HFF-Myc (cell line): Measurements from ENCODE around the gene NRCAM.

Experiments
- DNase-seq: peaks from one replicate; pipeline ENCODE4 v3.0.0-alpha.2; 2011; ENCODE audit warnings: low read depth; ENCODE audit errors: extremely low read depth
- H3K4me3 ChIP-seq: replicated peaks from 2 replicates; pipeline ENCODE4 v1.5.1; 2011; ENCODE audit warnings: low read depth, mild to moderate bottlenecking, control low read depth, low read length
- TF ChIP-seq, protein P1 (sequence below): IDR thresholded peaks from 2 replicates; pipeline ENCODE4 v1.5.1; 2012; ENCODE audit warnings: mild to moderate bottlenecking, low read depth, low read length, control low read depth; ENCODE audit errors: missing control alignments

The NRCAM gene

DNA sequence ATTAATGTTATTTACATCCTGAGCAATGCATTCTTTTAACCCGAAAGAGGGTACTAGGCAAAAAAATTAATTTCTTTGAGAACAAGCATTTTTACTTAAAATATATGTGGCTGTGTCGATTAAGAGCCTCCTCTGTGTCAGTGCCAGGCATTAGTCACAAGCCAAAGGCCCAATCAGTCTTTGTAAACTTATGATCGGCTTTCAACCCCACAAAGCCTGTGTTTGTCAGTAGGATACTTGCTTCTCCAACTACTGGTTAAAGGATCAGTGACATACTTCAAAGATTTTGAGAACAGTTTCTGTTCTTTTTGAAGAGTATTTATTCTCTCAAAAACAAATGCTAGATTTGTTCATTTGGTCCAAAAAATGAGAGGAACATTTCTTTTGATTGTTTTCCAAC, 159.3 kb downstream of the NRCAM start:
- TF ChIP-seq, protein P1, sequence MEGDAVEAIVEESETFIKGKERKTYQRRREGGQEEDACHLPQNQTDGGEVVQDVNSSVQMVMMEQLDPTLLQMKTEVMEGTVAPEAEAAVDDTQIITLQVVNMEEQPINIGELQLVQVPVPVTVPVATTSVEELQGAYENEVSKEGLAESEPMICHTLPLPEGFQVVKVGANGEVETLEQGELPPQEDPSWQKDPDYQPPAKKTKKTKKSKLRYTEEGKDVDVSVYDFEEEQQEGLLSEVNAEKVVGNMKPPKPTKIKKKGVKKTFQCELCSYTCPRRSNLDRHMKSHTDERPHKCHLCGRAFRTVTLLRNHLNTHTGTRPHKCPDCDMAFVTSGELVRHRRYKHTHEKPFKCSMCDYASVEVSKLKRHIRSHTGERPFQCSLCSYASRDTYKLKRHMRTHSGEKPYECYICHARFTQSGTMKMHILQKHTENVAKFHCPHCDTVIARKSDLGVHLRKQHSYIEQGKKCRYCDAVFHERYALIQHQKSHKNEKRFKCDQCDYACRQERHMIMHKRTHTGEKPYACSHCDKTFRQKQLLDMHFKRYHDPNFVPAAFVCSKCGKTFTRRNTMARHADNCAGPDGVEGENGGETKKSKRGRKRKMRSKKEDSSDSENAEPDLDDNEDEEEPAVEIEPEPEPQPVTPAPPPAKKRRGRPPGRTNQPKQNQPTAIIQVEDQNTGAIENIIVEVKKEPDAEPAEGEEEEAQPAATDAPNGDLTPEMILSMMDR: no peak
- no peak for DNase-seq
- no peak overlapping the region for H3K4me3 ChIP-seq

- TF ChIP-seq, protein P1: no peak
- no peak for DNase-seq
- H3K4me3 ChIP-seq: no peak overlapping the region
Measured at GRCh38 chr7:108294595-108294994, 161.6 kb downstream of the NRCAM start.

GRCh38 chr7:108293149-108293612, 163.1 kb downstream of the NRCAM start:
- no peak for DNase-seq
- TF ChIP-seq, protein P1: no peak
- H3K4me3 ChIP-seq: no peak overlapping the region

DNA sequence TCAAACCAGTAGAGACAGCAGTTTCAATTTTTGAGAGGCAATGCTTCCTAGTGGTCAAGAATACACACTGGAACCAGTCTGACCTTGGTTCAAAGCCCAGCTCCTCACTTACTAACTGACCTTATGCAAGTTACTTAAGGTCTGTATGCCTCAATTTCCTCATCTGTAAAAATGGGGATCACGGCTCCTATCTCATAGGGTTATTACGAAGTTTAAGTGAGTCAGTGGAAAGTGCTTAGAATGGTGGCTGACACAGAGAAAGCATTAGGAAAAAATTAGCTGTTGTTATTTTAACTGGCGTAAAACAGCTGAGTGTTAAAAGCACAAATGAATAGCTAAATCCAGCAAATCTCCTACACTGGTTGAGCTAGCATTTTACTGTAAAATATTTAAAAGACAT, 163.7 kb downstream of the NRCAM start:
- no peak overlapping the region for H3K4me3 ChIP-seq
- TF ChIP-seq, protein P1: no peak
- DNase-seq: no peak

DNA sequence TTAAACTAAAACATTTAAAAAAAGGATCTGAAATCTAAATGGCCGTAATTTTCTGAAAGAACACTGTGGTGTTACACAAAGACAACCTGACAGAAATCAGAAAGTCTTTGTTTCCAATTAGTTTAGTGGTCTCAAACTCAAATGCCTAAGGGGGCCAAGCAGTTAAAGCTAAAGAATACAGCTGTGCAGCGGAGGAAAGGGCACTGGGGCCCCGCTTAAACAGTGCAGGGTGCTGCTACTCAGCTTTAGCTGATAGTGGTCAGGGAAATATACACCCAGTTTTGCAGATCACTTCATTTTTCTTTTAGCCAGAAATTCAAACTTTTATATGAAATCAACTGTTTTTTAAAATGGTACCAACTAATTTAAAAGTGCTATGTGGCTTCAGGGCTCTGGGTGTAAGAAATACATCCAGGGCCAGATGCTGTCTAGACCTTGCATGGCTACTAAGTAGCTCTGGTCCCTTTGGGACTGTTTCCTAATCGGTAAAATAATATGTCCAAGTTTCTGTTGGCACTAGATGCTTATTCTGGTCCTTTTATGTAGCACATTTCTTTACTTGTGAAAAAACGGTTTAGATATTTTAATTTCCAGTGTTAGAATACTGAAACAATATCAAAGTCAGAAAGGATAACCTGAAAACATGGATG, 164.3 kb downstream of the NRCAM start:
- DNase-seq: no peak
- TF ChIP-seq, protein P1: no peak
- no peak overlapping the region for H3K4me3 ChIP-seq

GRCh38 chr7:108291152-108291508, 165.1 kb downstream of the NRCAM start:
- H3K4me3 ChIP-seq: no peak overlapping the region
- DNase-seq: no peak
- TF ChIP-seq, protein P1: no peak
